ENCODE measurements around the gene PFN3.

DNA sequence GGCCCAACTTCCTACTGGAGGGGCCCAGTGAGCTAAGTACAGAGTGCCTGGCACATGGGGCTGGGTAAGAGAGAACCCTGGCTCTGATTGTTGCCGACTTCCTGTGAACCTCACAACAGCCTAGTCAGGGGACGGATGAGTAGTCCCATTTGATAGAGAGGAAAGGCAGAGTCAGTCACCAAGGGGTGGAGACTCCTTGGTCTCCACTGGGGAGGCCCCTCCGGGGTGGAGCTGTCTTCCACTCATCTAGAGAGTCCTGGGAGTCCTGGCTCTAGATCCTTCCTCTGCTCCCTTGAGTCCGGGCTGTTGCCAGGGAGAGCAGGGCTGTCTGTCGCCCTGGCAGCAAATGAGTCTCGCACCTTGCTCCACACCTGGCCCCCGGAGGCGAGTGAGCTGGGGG is 34.0 kb upstream of the PFN3 start:
- TF ChIP-seq CTCF (conservative IDR thresholded peaks at IDR 0.05) (no peak), EZH2 (IDR thresholded peaks at IDR 0.05; ENCODE audit: low read depth) (no peak)
